Activated CD4-positive, alpha-beta T cell treated with anti-CD3 and anti-CD28 coated beads, Interleukin-2, amount 50 U/mL, for 48 hours (primary cell): ENCODE results near the gene DISP3.

Experiments used
- DNase-seq, 2 experiments: peaks; one replicate each; pipeline ENCODE4 v3.0.0-alpha.2; 2020

Gene DISP3

GRCh38 chr1:11516961-11517635, 38.1 kb downstream of the DISP3 start:
- DNase-seq = no peak

GRCh38 chr1:11518016-11518701, 39.2 kb downstream of the DISP3 start:
- DNase-seq = no peak

GRCh38 chr1:11518791-11519628, 40.1 kb downstream of the DISP3 start:
- no peak for DNase-seq

- DNase-seq = no peak
Measured at GRCh38 chr1:11519629-11520031, 40.7 kb downstream of the DISP3 start.

GRCh38 chr1:11520531-11521233, 41.7 kb downstream of the DISP3 start:
- no peak for DNase-seq

GRCh38 chr1:11521582-11522399, 42.8 kb downstream of the DISP3 start:
- no peak for DNase-seq

- no peak for DNase-seq
Measured at GRCh38 chr1:11522400-11523235, 43.7 kb downstream of the DISP3 start.

GRCh38 chr1:11523261-11523660, 44.3 kb downstream of the DISP3 start:
- no peak for DNase-seq

GRCh38 chr1:11523746-11524464, 45.0 kb downstream of the DISP3 start:
- no peak for DNase-seq

GRCh38 chr1:11524465-11525150, 45.7 kb downstream of the DISP3 start:
- no peak for DNase-seq

GRCh38 chr1:11525151-11525505, 46.2 kb downstream of the DISP3 start:
- DNase-seq = no peak

GRCh38 chr1:11525516-11525915, 46.6 kb downstream of the DISP3 start:
- no peak for DNase-seq

GRCh38 chr1:11526071-11526895, 47.3 kb downstream of the DISP3 start:
- DNase-seq = no peak

GRCh38 chr1:11527541-11528452, 48.8 kb downstream of the DISP3 start:
- DNase-seq = no peak

- no peak for DNase-seq
Measured at GRCh38 chr1:11528611-11529261, 49.8 kb downstream of the DISP3 start.

GRCh38 chr1:11529330-11529729, 50.4 kb downstream of the DISP3 start:
- DNase-seq = no peak
